ENCODE data around the gene NRAS.

Gene NRAS

DNA sequence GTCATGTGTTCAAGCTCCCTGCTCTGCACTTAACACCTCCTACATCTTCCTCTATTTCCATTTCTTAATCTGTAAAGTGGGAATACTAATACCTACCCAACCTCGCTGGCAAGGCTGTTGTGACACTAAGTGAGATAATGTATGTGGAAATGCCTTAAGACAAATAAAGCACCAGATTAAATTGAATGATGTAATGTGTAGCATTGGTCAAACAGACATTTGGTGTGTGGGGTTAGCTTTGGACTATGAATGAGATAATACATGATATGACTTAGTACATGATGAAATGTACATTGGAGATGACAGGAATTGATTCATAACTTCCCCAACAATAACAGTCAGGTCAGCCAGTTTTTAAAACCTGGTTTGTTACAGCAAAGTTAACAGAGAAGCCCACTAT, 26.4 kb downstream of the NRAS start:
- no peak for FAIRE-seq
- no peak for DNase-seq (ENCODE audit: extremely low spot score, insufficient read length, low read depth)

DNA sequence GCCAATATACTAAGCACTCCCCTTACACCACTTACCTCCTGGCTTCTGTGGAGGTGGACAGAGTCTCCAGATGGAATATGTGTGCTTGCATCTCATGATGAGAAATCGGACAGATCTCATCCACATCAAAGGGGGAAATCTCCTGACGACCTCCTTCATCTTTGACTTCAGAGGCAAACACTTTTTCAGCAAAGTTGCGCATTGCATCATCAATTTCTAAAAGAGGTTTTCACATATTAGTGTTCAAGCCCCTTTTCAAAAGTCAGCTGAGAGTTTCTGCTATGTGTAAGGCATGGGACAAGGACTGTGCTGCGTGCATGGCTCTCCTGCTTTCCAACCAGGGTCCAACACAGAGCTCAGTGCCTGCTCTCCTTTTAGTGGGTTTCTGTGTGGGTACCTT, 28.0 kb downstream of the NRAS start:
- FAIRE-seq = no peak
- DNase-seq (ENCODE audit: extremely low spot score, insufficient read length, low read depth) = no peak

DNA sequence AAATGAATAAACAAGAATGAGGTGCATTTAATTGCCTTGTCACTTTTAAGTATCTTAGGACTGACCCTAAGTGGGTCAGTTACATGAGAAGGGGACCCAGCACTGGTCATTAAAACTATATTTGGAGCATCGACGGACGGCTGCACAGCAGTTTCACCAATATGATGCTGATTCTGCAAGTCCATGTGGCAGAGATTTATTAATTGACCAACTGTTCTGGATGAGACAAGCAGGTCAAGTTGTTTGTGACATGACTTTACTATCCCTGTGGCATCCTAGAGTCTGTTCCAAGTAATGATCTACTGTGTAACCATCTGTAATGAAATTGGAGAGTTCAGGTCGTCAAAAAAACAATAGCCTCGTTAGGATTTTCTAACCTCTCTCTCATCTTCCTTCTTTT, 30.7 kb downstream of the NRAS start:
- DNase-seq (ENCODE audit: extremely low spot score, insufficient read length, low read depth) = no peak
- FAIRE-seq = no peak

DNA sequence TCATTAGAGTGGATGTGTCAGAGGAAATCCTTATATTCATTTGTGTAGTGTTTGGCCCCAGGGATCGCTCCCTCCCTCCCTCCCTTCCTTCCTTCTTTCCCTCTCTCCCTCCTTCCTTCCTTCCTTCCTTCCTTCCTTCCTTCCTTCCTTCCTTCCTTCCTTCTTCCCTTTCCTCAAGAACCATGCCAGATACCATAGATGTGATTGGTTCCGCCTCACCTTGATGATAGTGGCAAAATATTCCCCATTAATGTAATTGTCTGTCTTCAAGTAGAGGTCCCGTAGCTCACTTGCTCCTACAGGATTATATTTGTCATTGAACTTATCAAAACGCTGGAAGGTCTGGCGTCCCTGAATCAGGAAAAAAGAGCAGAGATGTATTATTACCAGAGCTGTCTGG, 38.9 kb downstream of the NRAS start:
- no peak for DNase-seq (ENCODE audit: extremely low spot score, insufficient read length, low read depth)
- FAIRE-seq = no peak

DNA sequence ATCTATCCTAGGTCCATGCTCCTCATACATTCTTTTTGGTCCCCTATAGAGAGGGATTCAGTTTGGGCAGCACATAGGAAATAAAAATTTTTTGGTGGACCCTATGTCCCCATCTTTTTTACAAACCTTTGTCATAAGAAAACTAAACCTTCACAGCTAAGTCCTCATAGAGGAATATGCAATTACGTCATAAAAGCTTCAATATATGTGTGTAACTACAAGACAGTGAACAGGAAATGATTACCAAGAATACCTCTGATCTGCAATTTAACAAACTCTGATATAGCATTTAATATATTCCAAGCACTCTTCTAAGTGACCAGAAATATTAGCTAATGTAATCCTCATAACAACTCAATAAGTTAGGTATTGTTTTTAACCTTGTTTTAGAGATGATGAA, 40.5 kb downstream of the NRAS start:
- FAIRE-seq (no peak), DNase-seq (ENCODE audit: extremely low spot score, insufficient read length, low read depth) (no peak)

GRCh38 chr1:114671939-114672275, 44.7 kb downstream of the NRAS start:
- DNase-seq (ENCODE audit: extremely low spot score, insufficient read length, low read depth) (no peak), FAIRE-seq (no peak)

- DNase-seq (ENCODE audit: extremely low spot score, insufficient read length, low read depth) = no peak
- FAIRE-seq = no peak
Measured at GRCh38 chr1:114671011-114671938, 45.3 kb downstream of the NRAS start.

- FAIRE-seq = peak; percentile 93
- peak; percentile 83 for DNase-seq (ENCODE audit: extremely low spot score, insufficient read length, low read depth)
Measured at GRCh38 chr1:114670083-114671010, 46.2 kb downstream of the NRAS start.

DNA sequence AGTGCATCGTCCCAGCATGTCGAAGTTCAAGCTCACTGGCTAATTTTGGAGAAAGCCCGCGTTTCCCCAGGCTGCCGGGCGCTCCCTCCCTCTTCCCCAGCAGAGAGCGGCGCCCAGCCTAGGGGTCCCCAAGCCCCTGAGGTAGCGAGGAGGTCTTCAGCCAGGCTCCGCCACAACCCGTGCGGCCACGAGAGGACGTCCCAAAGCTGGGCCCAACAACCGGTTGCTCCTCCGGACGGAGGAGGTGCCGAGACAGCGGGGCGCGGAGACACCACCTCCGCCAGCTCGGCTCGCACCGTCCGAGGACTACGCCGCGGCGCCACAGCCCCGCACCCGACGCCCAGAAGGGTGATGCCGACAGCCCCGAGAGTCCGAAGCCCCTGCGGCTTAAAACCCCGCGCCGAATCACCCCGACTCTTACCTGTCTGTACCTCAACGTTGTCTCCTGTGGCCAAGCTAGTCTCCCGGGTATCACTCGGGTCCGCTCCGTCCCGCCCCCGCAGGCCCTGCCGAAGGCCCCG, 46.9 kb downstream of the NRAS start, which contains the start of gene DENND2C:
Gene DENND2C, minus strand, starts transcription at position 488 of the 521 bp plus-strand sequence. CDS start 44,065 bp downstream, outside the sequence.
- FAIRE-seq = no peak
- no peak for DNase-seq (ENCODE audit: extremely low spot score, insufficient read length, low read depth)

- no peak for DNase-seq (ENCODE audit: extremely low spot score, insufficient read length, low read depth)
- FAIRE-seq = peak; percentile 12
Measured at GRCh38 chr1:114668784-114669561, 47.6 kb downstream of the NRAS start.

GRCh38 chr1:114668373-114668772, 48.2 kb downstream of the NRAS start:
- FAIRE-seq (no peak), DNase-seq (ENCODE audit: extremely low spot score, insufficient read length, low read depth) (no peak)

DNA sequence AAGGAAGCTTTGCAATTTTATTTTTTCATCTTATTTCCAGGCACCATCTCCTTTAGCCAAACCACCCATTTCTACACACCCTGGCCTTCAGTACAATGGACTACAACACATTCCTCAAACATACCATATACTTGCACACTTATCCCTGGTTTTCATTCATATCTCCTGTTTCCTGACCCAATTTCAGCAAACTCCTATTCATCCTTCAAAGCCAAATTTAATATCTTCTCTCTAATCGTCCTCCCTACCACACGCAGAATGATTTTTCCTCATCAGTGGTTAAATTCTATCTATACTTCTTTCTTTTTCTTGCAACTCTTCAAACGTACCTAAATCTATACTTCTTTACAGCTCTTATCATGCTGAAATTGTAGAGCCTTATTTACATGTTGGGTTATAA, 49.6 kb downstream of the NRAS start:
- FAIRE-seq = no peak
- no peak for DNase-seq (ENCODE audit: extremely low spot score, insufficient read length, low read depth)

DNA sequence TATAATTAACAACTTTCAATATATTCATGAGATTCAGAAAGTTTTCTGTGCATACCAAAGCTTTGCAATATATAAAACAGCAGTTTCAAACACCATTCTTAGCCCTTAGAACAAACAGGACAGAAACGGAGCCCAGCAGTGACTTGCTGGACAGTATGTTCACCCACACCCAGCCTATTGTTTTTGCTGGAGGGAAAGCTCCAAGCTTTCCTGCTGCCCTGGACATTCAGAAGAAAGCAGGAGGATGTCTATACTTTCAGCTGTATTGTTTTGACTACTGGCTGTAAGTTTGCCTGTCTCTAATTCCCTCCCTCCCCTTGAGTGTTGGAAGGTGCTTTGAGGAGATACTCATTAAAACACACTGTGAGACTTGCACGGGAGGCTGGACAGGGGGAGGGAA, 56.3 kb downstream of the NRAS start:
- FAIRE-seq = no peak
- no peak for DNase-seq (ENCODE audit: extremely low spot score, insufficient read length, low read depth)
